Measurements from ENCODE around the gene WNK1.

- TF ChIP-seq CTCF (IDR thresholded peaks at IDR 0.05) (no peak), POLR2A (IDR thresholded peaks at IDR 0.05) (no peak)
Observed at GRCh38 chr12:777550-778047, 25.2 kb downstream of the WNK1 start.

All from lower leg skin (tissue), 3 donors.